ENCODE measurements around the gene PRKG2. TPM values are rescaled to one million over a fixed set of nuclear protein-coding genes. Genes with fewer than 3 reads are reported as not detected.
"Not testable (repeated sequence)": the region's sequence is repeated elsewhere in the genome, so short reads cannot be mapped to it uniquely, and the experiment has no call there.

The PRKG2 gene
- total RNA-seq, 4 donors from 2014 or later = 0.91 to 6.5 (median 2.8) TPM

DNA sequence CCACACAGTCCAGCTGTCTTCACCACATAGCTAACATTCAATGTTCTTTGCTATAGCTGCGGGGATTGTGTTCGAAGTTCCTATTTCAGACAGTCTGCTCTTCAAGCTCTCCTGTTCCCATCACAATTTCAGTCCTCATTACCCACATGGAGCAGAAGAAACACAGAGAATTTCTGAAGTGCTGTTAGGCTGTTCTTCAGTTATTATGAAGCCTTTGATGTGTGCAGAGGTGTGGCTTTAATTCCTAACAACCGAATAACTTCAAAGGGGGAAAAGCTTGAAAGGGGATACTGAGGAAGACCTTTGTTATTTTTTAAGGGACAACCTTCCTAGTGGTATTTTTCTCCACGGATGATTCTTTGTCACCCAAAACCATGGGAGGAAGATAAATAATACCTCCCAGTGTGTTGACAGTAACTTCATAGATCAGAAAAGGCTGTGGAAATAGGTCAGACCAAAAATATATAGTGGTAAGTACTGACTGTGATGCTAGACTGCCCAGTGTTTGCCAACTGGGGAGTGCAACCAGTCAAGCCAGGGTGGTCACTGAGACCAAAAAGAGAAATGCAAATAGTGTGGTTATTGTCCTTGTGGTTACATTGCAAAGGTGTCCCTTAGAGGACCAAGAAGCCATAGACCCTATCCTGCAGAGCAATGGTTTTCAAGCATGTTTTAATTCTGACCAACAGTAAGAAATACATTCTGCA lies 52.1 kb downstream of the PRKG2 start:
- Histone ChIP-seq H3K27me3 (no peaks in the 10 kb centered on the region), H3K4me1 (no peaks in the 10 kb centered on the region), H3K27ac (no peak overlapping the region), H3K4me3 (no peak overlapping the region), H3K9me3 (no peaks in the 10 kb centered on the region), H3K36me3 (no peaks in the 10 kb centered on the region)
- TF ChIP-seq, protein P1, sequence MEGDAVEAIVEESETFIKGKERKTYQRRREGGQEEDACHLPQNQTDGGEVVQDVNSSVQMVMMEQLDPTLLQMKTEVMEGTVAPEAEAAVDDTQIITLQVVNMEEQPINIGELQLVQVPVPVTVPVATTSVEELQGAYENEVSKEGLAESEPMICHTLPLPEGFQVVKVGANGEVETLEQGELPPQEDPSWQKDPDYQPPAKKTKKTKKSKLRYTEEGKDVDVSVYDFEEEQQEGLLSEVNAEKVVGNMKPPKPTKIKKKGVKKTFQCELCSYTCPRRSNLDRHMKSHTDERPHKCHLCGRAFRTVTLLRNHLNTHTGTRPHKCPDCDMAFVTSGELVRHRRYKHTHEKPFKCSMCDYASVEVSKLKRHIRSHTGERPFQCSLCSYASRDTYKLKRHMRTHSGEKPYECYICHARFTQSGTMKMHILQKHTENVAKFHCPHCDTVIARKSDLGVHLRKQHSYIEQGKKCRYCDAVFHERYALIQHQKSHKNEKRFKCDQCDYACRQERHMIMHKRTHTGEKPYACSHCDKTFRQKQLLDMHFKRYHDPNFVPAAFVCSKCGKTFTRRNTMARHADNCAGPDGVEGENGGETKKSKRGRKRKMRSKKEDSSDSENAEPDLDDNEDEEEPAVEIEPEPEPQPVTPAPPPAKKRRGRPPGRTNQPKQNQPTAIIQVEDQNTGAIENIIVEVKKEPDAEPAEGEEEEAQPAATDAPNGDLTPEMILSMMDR (IDR thresholded peaks at IDR 0.05) = no peak
- intact Hi-C loops (cut with DNase I) = no loop called here
- no peak for DNase-seq
- WGBS, 2 donors = 59 to 63% methylated on average over 4 of the region's 4 CpGs

DNA sequence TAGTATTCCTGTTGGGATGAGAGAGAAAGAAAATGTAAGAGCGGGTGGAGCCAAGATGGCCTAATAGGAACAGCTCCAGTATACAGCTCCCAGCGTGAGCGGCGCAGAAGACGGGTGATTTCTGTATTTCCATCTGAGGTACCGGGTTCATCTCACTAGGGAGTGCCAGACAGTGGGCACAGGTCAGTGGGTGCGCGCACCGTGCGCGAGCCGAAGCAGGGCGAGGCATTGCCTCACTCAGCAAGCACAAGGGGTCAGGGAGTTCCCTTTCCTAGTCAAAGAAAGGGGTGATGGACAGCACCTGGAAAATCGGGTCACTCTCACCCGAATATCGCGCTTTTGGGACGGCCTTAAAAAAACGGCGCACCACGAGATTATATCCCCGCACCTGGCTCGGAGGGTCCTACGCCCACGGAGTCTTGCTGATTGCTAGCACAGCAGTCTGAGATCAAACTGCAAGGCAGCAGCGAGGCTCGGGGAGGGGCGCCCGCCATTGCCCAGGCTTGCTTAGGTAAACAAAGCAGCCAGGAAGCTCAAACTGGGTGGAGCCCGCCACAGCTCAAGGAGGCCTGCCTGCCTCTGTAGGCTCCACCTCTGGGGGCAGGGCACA lies 61.2 kb downstream of the PRKG2 start:
- WGBS, 2 donors = 47 to 49% methylated on average over 6 to 17 of the region's 30 CpGs
- TF ChIP-seq, protein P1 (IDR thresholded peaks at IDR 0.05) = peak in 1 of 6 experiments; percentile 8

DNA sequence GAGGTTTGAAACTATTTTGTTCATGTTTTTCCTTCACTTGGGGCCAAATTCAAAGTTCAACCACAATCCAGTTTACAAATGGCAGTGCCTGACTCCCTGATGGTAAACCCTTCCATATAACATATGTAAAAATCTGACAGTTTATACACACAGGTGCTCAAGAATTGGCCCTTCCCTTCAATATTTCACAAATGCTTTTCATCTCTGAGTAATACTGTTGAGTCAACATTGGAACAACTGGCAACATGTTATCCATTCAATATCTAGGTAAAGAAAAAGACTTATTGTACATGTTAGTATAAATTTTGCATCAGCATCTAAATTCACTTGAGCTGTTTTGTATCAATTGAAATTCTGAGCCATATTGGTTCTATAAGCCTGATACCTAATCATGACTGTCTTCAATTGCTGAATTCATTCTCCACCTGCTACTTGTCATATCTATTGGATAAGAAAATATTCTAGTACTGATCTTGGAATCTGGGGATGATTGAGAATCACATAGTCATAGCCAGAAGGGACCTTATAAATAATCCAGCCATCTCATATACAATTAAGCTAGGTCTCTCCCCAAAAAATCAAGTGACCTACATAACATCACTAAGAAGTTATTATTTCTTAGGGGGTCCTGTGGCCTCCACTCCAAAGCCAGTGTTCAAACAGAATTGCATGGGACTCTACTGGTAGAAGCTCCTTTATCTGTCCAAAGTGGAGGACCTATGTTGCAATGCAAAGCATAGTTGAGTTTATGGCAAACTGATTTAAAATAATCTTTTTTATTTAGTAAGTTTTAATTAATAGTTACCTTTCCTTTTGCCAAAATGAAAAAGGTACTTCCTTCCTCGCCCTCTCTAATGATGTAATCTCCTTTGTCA lies 61.9 kb downstream of the PRKG2 start:
- H3K9me3 ChIP-seq = no peaks in the 10 kb centered on the region
- no peaks in the 10 kb centered on the region for H3K27me3 ChIP-seq
- WGBS, 2 donors = 50 to 70% methylated on average over 1 of the region's 1 CpG
- DNase-seq = no peak
- intact Hi-C loops (cut with DNase I) = no loop called here
- peak overlapping the region; percentile 71 to 82 (median 76) for H3K27ac ChIP-seq
- TF ChIP-seq, protein P1 (IDR thresholded peaks at IDR 0.05) = no peak
- TF ChIP-seq POLR2A (IDR thresholded peaks at IDR 0.05) = no peak
- H3K36me3 ChIP-seq = no peaks in the 10 kb centered on the region
- peak overlapping the region; percentile 25 to 67 (median 48) for H3K4me3 ChIP-seq
- H3K4me1 ChIP-seq = peaks cover 0 to 12% (median 0%) of the 10 kb centered on the region in 3 donors

More for the DNA sequence above, 61.2 kb downstream of the PRKG2 start:
- intact Hi-C loops (cut with DNase I); DNase-seq; H3K9me3 ChIP-seq; H3K27me3 ChIP-seq; H3K36me3 ChIP-seq: not testable (repeated sequence)
- peaks cover 0 to 12% (median 0%) of the 10 kb centered on the region in 3 donors for H3K4me1 ChIP-seq
- H3K27ac ChIP-seq = peak overlapping the region; percentile 71 to 82 (median 76)
- peak overlapping the region; percentile 25 to 67 (median 48) for H3K4me3 ChIP-seq

DNA sequence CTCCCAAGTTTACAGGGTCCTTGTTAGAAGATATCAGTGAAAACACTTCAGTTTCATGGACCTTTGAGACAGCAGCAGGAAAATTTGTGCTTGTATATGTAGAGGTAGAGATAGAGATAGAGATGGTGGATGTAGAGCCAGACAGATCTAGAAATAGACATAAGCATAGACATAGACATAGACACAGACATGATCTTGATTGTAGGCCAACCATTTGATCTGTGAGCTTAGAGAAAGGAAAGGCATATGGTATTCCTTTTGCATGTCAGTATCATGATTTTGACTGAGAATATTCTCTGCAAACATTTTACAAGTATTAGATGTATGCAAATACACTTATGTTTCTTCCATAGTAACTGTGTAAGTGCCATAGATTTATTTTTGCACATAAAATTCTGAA lies 65.0 kb downstream of the PRKG2 start:
- no peak overlapping the region for H3K4me3 ChIP-seq
- DNase-seq = no peak
- intact Hi-C loops (cut with DNase I) = no loop called here
- no peaks in the 10 kb centered on the region for H3K27me3 ChIP-seq
- H3K36me3 ChIP-seq = no peaks in the 10 kb centered on the region
- H3K4me1 ChIP-seq = peaks cover 0 to 12% (median 0%) of the 10 kb centered on the region in 3 donors
- H3K9me3 ChIP-seq = no peaks in the 10 kb centered on the region
- no peak overlapping the region for H3K27ac ChIP-seq
- TF ChIP-seq, protein P1 (IDR thresholded peaks at IDR 0.05) = no peak
- no peak for TF ChIP-seq POLR2A (IDR thresholded peaks at IDR 0.05)

DNA sequence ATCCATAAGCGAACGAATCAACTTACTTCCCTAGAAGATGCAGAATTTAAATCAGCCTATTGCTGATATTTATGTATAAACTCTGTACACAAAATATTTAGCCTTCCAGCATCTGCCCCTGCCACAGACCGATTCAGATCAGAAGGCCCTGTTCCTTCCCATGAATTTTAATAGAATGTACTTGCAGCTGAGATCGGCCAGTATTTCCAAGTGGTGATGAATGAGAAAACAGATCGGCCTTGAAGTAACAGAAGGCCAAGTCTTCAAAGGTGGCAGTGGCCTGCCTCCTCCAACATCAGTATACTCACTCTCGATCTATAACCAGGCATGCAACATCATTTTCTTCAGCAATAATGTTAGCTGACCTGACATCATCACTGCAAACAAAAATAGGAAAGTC lies 66.4 kb downstream of the PRKG2 start:
- Histone ChIP-seq H3K4me1 (peaks cover 0 to 11% (median 0%) of the 10 kb centered on the region in 3 donors), H3K4me3 (no peak overlapping the region), H3K36me3 (no peaks in the 10 kb centered on the region), H3K27ac (no peak overlapping the region), H3K27me3 (no peaks in the 10 kb centered on the region), H3K9me3 (no peaks in the 10 kb centered on the region)
- intact Hi-C loops (cut with DNase I) = no loop called here
- DNase-seq = no peak
- no peak for TF ChIP-seq POLR2A (IDR thresholded peaks at IDR 0.05)
- TF ChIP-seq, protein P1 (IDR thresholded peaks at IDR 0.05) = no peak
- WGBS, 2 donors = 73 to 84% methylated on average over 6 of the region's 6 CpGs

Measured in esophagus squamous epithelium (tissue), 5 donors.